Anterior cingulate cortex (tissue), 58 donors: ENCODE data around the gene ORC6.

Experiments used
- DNase-seq, 58 donors: peaks; one replicate each; lab custom pipeline; 2025; lab: John Stamatoyannopoulos, UW

Gene ORC6

DNA sequence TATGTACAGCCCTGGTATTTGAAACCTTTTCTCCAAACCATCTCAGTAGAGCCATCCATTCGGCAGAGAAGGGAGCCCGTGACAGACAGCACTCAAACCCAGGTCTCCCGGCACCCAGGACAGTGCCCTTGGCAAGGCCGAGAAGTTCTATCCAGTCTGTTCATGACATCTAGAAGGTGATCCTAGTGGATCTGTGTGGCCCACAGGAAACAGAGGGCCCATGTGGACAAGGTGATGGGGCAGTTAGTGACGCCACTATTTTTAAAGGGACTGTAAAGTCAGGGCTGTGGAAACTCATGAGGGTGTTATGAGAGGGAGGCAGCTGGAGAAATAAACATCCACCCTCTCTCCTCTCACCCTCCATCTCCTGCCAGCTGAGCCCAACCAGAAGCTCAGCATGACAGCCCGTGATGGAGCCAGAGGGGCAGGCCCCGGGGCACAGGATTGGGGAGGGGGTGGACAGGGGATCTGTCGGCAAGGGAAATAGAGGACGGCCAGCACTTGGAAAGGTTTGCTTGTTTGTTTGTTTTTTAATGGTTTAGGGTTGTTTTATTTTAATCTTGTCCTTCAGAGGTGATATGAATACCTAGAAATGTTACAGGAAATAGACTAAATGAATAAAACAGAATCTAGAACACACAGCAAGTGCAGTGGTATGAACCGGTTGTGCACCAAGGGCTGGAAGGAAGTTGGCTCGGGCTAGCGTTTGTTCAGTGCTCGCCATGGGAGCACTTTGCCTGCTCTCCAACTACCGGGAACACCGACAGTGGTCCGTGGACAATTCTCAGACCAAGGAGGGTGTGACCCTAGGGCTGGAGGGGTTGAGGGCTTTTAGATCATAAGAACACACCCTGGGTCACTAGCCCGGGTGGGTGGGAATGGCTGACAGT, 41.6 kb downstream of the ORC6 start:
- DNase-seq: no peak

GRCh38 chr16:46731691-46732555, 42.5 kb downstream of the ORC6 start:
- DNase-seq: no peak

- no peak for DNase-seq
Measured at GRCh38 chr16:46732561-46732960, 43.1 kb downstream of the ORC6 start.

- DNase-seq: no peak
Measured at GRCh38 chr16:46733319-46733830, 43.9 kb downstream of the ORC6 start.

DNA sequence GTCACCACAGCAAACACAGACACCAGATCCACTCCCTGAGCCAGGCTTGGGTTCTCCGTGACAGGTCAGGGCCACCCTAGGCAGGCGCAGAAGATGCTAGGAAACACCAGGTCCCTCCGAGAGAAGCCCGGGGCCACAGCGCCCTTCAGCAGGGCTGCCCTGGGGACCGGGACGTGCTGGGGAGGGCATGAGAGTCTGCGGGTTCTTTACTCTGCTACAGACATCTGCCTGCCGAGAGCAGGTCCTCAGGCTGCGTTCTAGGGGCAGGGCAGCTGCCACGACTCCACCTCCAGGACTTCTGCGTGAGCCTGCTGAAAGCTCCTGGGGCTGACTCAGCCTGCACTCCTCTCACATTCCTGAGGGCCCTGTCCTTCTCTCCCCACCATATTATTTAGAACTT, 47.2 kb downstream of the ORC6 start:
- no peak for DNase-seq

- no peak for DNase-seq
Measured at GRCh38 chr16:46737621-46738214, 48.3 kb downstream of the ORC6 start.

- no peak for DNase-seq
Measured at GRCh38 chr16:46739934-46740333, 50.5 kb downstream of the ORC6 start.

GRCh38 chr16:46743232-46743719, 53.8 kb downstream of the ORC6 start:
- peak in 10 of 58 donors; percentile 3 to 32 (median 10) for DNase-seq

- no peak for DNase-seq
Measured at GRCh38 chr16:46745617-46746016, 56.2 kb downstream of the ORC6 start.

DNA sequence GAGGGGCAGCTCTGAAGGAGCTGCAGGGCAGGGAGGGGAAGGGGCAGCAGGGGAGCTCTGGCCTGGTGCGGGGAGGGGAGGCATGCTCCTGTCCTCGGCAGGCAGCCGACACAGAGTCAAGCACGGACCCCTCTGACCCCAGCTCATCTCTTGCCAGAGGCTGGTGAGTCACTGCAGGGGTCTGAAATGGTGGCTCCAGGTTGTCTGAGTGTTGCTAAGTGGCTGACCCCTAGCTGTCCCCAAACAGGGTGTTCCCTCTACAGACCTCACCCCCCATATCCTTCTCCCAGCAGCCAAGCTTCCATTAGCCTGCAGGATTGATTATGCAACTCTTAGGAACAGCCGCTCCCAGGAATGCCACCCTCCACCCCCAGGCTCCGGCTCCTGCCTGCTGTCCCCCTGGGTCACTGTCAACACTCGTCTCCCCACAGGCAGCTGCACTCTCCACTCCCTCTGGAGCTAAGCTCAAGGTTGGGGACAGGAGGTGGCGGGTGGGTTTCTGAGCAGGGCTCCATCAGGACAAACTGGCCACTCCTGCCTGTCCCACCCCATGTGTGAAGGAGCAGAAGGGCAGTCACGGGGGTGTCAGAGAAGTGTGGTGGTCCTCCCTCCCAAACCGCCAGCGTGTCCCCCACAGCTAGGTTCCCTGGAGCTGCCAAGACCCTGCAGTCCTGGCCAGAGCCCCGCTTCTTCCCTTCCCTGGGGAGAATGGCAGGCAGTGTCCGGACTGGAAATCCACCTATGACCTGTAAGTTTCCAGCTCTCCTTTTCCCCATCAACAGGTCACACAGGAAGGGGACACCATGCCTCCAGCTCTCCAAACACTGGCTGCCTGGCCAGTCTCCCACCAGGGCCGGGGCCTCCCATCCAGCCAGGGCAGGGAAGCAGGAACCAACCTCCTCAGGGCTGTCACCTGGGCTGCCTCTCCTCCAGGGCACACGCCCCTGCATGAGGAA, 57.6 kb downstream of the ORC6 start:
- no peak for DNase-seq
